DMS53 (cell line): ENCODE data around the gene MKKS.
"Not testable (repeated sequence)": the region's sequence is repeated elsewhere in the genome, so short reads cannot be mapped to it uniquely, and the experiment has no call there.

Experiments
- DNase-seq: peaks from one replicate; lab custom pipeline; 2025; lab: John Stamatoyannopoulos, UW

The MKKS gene

GRCh38 chr20:10448270-10449156 lies 14.5 kb upstream of the MKKS start:
- DNase-seq: peak; percentile 63

GRCh38 chr20:10447028-10447427 lies 13.0 kb upstream of the MKKS start:
- DNase-seq: peak; percentile 88

GRCh38 chr20:10445758-10446157 lies 11.7 kb upstream of the MKKS start:
- DNase-seq: no peak

GRCh38 chr20:10443936-10444335 lies 9.9 kb upstream of the MKKS start:
- no peak for DNase-seq

- DNase-seq: no peak
Observed at GRCh38 chr20:10438217-10438616, 4.2 kb upstream of the MKKS start.

- DNase-seq: peak; percentile 7
Observed at GRCh38 chr20:10436053-10436699, 2.2 kb upstream of the MKKS start.

- DNase-seq: peak; percentile 98
Observed at GRCh38 chr20:10434832-10435812, 1.1 kb upstream of the MKKS start, which contains the start of gene SLX4IP. SLX4IP (plus strand) TSS chr20:10435305; CDS start chr20:10458205, 22,900 bp downstream.

GRCh38 chr20:10434467-10434831 lies 427 bp upstream of the MKKS start:
- peak; percentile 99 for DNase-seq

GRCh38 chr20:10433014-10433622 lies 904 bp downstream of the MKKS start:
- DNase-seq: peak; percentile 69

- DNase-seq: no peak
Observed at GRCh38 chr20:10432079-10432478, 1.9 kb downstream of the MKKS start.

GRCh38 chr20:10430704-10431103 lies 3.3 kb downstream of the MKKS start:
- no peak for DNase-seq

GRCh38 chr20:10430000-10430466 lies 4.0 kb downstream of the MKKS start:
- peak; percentile 78 for DNase-seq

GRCh38 chr20:10429443-10429981 lies 4.5 kb downstream of the MKKS start:
- DNase-seq: peak; percentile 15

- DNase-seq: no peak
Observed at GRCh38 chr20:10428008-10428407, 6.0 kb downstream of the MKKS start.

- DNase-seq: peak; percentile 79
Observed at GRCh38 chr20:10427060-10427692, 6.8 kb downstream of the MKKS start.

GRCh38 chr20:10423735-10424134 lies 10.3 kb downstream of the MKKS start:
- no peak for DNase-seq

GRCh38 chr20:10419550-10420133 lies 14.4 kb downstream of the MKKS start:
- peak; percentile 66 for DNase-seq

GRCh38 chr20:10417218-10417617 lies 16.8 kb downstream of the MKKS start:
- not testable (repeated sequence) for DNase-seq

- DNase-seq: peak; percentile 7
Observed at GRCh38 chr20:10415013-10415650, 18.9 kb downstream of the MKKS start.
